ENCODE measurements around the gene SSBP2. TPM values are rescaled to one million over a fixed set of nuclear protein-coding genes. Genes with fewer than 3 reads are reported as not detected.
"Not testable (repeated sequence)": the region's sequence is repeated elsewhere in the genome, so short reads cannot be mapped to it uniquely, and the experiment has no call there.

Gene SSBP2
- total RNA-seq, 3 donors from 2014 or later: 65.5 to 110 (median 76.6) TPM

- H3K4me1 ChIP-seq: no peaks in the 10 kb centered on the region
- no peak overlapping the region for H3K4me3 ChIP-seq
- H3K36me3 ChIP-seq: no peaks in the 10 kb centered on the region
- intact Hi-C loops (cut with DNase I; ENCODE audit: low total_unique reads): no loop called here
- H3K27ac ChIP-seq: no peak overlapping the region
- H3K27me3 ChIP-seq: no peaks in the 10 kb centered on the region
- no peaks in the 10 kb centered on the region for H3K9me3 ChIP-seq
- TF ChIP-seq POLR2AphosphoS5 (IDR thresholded peaks at IDR 0.05): no peak
- TF ChIP-seq CTCF (IDR thresholded peaks at IDR 0.05): no peak
- TF ChIP-seq POLR2A (IDR thresholded peaks at IDR 0.05): no peak
- no peak for DNase-seq (ENCODE audit: low spot score in 2 of 2)
These were observed 118.2 kb downstream of the SSBP2 start for GRCh38 chr5:81632679-81633078.

- H3K36me3 ChIP-seq: no peaks in the 10 kb centered on the region
- H3K27me3 ChIP-seq: no peaks in the 10 kb centered on the region
- H3K9me3 ChIP-seq: no peaks in the 10 kb centered on the region
- no peaks in the 10 kb centered on the region for H3K4me1 ChIP-seq
- H3K27ac ChIP-seq: no peak overlapping the region
- H3K4me3 ChIP-seq: no peak overlapping the region
- intact Hi-C loops (cut with DNase I; ENCODE audit: low total_unique reads): no loop called here
- no peak for DNase-seq (ENCODE audit: low spot score in 2 of 2)
- TF ChIP-seq CTCF (IDR thresholded peaks at IDR 0.05) (no peak), POLR2A (IDR thresholded peaks at IDR 0.05) (no peak), POLR2AphosphoS5 (IDR thresholded peaks at IDR 0.05) (no peak)
These were observed 119.3 kb downstream of the SSBP2 start for GRCh38 chr5:81631621-81632020.

DNA sequence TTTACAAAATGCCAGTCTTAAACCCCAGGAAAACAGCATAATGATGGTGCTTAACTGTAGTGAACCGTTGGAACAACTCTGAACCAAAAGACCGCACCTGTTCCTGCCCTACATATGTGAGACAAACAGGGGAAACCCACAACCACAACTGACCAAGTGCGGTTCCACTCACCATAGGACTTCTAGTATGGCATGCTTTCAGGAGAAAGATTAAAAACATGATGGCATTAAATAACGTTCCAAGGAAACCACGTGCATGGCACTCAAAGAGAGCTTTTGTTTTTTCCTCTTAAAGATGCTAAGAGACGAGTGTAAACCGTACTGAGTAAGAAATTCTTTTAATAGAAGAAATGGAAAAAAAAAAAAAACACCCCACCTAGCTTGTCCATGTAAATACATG, 119.8 kb downstream of the SSBP2 start:
- H3K27ac ChIP-seq: no peak overlapping the region
- intact Hi-C loops (cut with DNase I; ENCODE audit: low total_unique reads): no loop called here
- DNase-seq (ENCODE audit: low spot score in 2 of 2): no peak
- no peaks in the 10 kb centered on the region for H3K27me3 ChIP-seq
- no peaks in the 10 kb centered on the region for H3K36me3 ChIP-seq
- H3K4me1 ChIP-seq: no peaks in the 10 kb centered on the region
- no peak for TF ChIP-seq CTCF (IDR thresholded peaks at IDR 0.05)
- no peak for TF ChIP-seq POLR2A (IDR thresholded peaks at IDR 0.05)
- TF ChIP-seq POLR2AphosphoS5 (IDR thresholded peaks at IDR 0.05): no peak
- no peaks in the 10 kb centered on the region for H3K9me3 ChIP-seq
- H3K4me3 ChIP-seq: no peak overlapping the region

DNA sequence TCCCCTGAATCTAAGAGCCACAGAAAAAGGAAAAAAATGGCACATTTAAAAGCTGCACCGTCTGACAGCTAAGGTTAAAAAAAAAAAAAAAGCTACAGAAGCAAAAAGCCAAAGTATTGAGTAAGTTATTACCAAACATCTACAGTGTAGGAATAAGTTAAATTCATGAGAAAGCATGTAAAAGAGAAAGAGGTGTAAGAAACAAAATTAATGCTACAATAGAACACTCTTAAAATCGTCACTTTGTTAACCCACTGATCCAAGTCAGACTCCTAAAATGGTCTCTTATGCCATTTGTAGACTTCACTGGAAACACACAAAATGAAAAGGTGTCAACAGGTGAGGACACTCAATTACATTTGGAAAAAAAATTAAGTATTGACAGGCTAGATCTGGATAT, 120.2 kb downstream of the SSBP2 start:
- TF ChIP-seq POLR2A (IDR thresholded peaks at IDR 0.05) (no peak), CTCF (IDR thresholded peaks at IDR 0.05) (no peak), POLR2AphosphoS5 (IDR thresholded peaks at IDR 0.05) (no peak)
- Histone ChIP-seq H3K4me1 (no peaks in the 10 kb centered on the region), H3K36me3 (no peaks in the 10 kb centered on the region), H3K27ac (no peak overlapping the region), H3K27me3 (no peaks in the 10 kb centered on the region), H3K4me3 (no peak overlapping the region), H3K9me3 (no peaks in the 10 kb centered on the region)
- no peak for DNase-seq (ENCODE audit: low spot score in 2 of 2)
- intact Hi-C loops (cut with DNase I; ENCODE audit: low total_unique reads): no loop called here

- TF ChIP-seq CTCF (IDR thresholded peaks at IDR 0.05) (no peak), POLR2A (IDR thresholded peaks at IDR 0.05) (no peak), POLR2AphosphoS5 (IDR thresholded peaks at IDR 0.05) (no peak)
- no peaks in the 10 kb centered on the region for H3K36me3 ChIP-seq
- no peak overlapping the region for H3K4me3 ChIP-seq
- no peak for DNase-seq (ENCODE audit: low spot score in 2 of 2)
- H3K27ac ChIP-seq: no peak overlapping the region
- H3K4me1 ChIP-seq: no peaks in the 10 kb centered on the region
- no peaks in the 10 kb centered on the region for H3K9me3 ChIP-seq
- intact Hi-C loops (cut with DNase I; ENCODE audit: low total_unique reads): no loop called here
- no peaks in the 10 kb centered on the region for H3K27me3 ChIP-seq
These were observed 120.9 kb downstream of the SSBP2 start for GRCh38 chr5:81629986-81630385.

- DNase-seq (ENCODE audit: low spot score in 2 of 2); intact Hi-C loops (cut with DNase I; ENCODE audit: low total_unique reads); H3K36me3 ChIP-seq; H3K27me3 ChIP-seq; H3K9me3 ChIP-seq; H3K27ac ChIP-seq; H3K4me1 ChIP-seq; H3K4me3 ChIP-seq: not testable (repeated sequence)
These were observed 122.8 kb downstream of the SSBP2 start for GRCh38 chr5:81628061-81628460.
